CD14-positive monocyte (primary cell): ENCODE data around the gene SLC34A3. TPM values are rescaled to one million over a fixed set of nuclear protein-coding genes. Genes with fewer than 3 reads are reported as not detected.

Source experiments
- DNase-seq, 3 donors: peaks; one replicate each; pipeline ENCODE4 v3.0.0-alpha.2; 2011 to 2022
- H2AFZ ChIP-seq: 2 replicates; pipeline ENCODE4 v1.6.0; 2012; ENCODE audit warnings: mild to moderate bottlenecking, low read depth, low read length, inconsistent platforms; ENCODE audit not compliant: insufficient read depth, poor library complexity, severe bottlenecking
- H3K27ac ChIP-seq, 2 donors: 1 replicate in 1 of 2; 2 replicates in 1 of 2; pipeline ENCODE4 v1.5.1; 2012 to 2013; ENCODE audit warnings: low read length in 2 of 2, control low read depth in 1 of 2, inconsistent platforms in 1 of 2, low read depth in 1 of 2, mild to moderate bottlenecking in 1 of 2
- H3K27me3 ChIP-seq, 2 donors: one replicate each; pipeline versions ENCODE4 v1.6.0 to v1.6.1; 2011 to 2013; ENCODE audit warnings: low read length in 2 of 2; ENCODE audit not compliant: control insufficient read depth in 2 of 2, insufficient read depth in 2 of 2
- H3K36me3 ChIP-seq, 2 donors: replicated peaks in 1 of 2; 1 replicate in 1 of 2; 2 replicates in 1 of 2; pipeline versions ENCODE4 v1.5.1 to v1.6.1; 2012 to 2013; ENCODE audit warnings: low read length in 2 of 2, control low read depth in 1 of 2, inconsistent platforms in 1 of 2, mild to moderate bottlenecking in 1 of 2; ENCODE audit not compliant: insufficient read depth in 2 of 2, control insufficient read depth in 1 of 2
- H3K4me1 ChIP-seq, 2 donors: 1 replicate in 1 of 2; 2 replicates in 1 of 2; pipeline versions ENCODE4 v1.5.1 to v1.6.1; 2012 to 2013; ENCODE audit warnings: low read length in 2 of 2, control low read depth in 1 of 2, inconsistent platforms in 1 of 2, mild to moderate bottlenecking in 1 of 2, moderate library complexity in 1 of 2; ENCODE audit not compliant: insufficient read depth in 2 of 2, control insufficient read depth in 1 of 2
- H3K4me2 ChIP-seq: replicated peaks from 2 replicates; pipeline ENCODE3; 2012; ENCODE audit warnings: low read length, moderate library complexity, mild to moderate bottlenecking; ENCODE audit not compliant: poor library complexity, severe bottlenecking; ENCODE audit errors: extremely low read depth
- H3K4me3 ChIP-seq, 3 experiments: fragments of 200-600 bp in 1 of 3; sonication (generic) in 1 of 3; replicated peaks in 1 of 3; 1 replicate in 2 of 3; 2 replicates in 1 of 3; pipeline ENCODE4 v1.5.1; 2011 to 2013; ENCODE audit warnings: low read length in 3 of 3, mild to moderate bottlenecking in 3 of 3, control low read depth in 2 of 3, low read depth in 2 of 3, inconsistent platforms in 1 of 3, moderate library complexity in 1 of 3
- H3K79me2 ChIP-seq: 2 replicates; pipeline ENCODE4 v1.6.0; 2012; ENCODE audit warnings: mild to moderate bottlenecking, control low read depth, inconsistent platforms, low read length, moderate library complexity; ENCODE audit not compliant: insufficient read depth
- H3K9ac ChIP-seq: 2 replicates; pipeline ENCODE4 v1.6.0; 2017; ENCODE audit warnings: low read length, mild to moderate bottlenecking; ENCODE audit not compliant: insufficient read depth, poor library complexity, severe bottlenecking
- H3K9me3 ChIP-seq, 2 donors: replicated peaks in 1 of 2; 1 replicate in 1 of 2; 2 replicates in 1 of 2; pipeline versions ENCODE4 v1.5.1 to v1.6.1; 2012 to 2013; ENCODE audit warnings: low read length in 2 of 2, control low read depth in 1 of 2; ENCODE audit not compliant: control insufficient read depth in 1 of 2, insufficient read depth in 1 of 2
- H4K20me1 ChIP-seq: 2 replicates; pipeline ENCODE4 v1.6.0; 2012; ENCODE audit warnings: mild to moderate bottlenecking, low read length, control low read depth, moderate library complexity; ENCODE audit not compliant: insufficient read depth
- H3K27ac Mint-ChIP-seq, 7 donors: one replicate each; pipeline ENCODE4 v1.8.0; 2020; ENCODE audit warnings: mild to moderate bottlenecking in 7 of 7, mixed read lengths in 7 of 7, moderate library complexity in 6 of 7, inconsistent platforms in 2 of 7
- H3K27me3 Mint-ChIP-seq, 3 donors: one replicate each; pipeline ENCODE4 v1.8.0; 2021 to 2022; ENCODE audit warnings: low read depth in 3 of 3, mild to moderate bottlenecking in 3 of 3, mixed read lengths in 3 of 3, moderate library complexity in 3 of 3, inconsistent platforms in 1 of 3
- H3K36me3 Mint-ChIP-seq, 2 donors: one replicate each; pipeline ENCODE4 v1.8.0; 2020; ENCODE audit warnings: mixed read lengths in 2 of 2, inconsistent platforms in 1 of 2, mild to moderate bottlenecking in 1 of 2
- H3K4me1 Mint-ChIP-seq: one replicate; pipeline ENCODE4 v1.8.0; 2020; ENCODE audit warnings: mild to moderate bottlenecking, mixed read lengths
- H3K4me3 Mint-ChIP-seq, 2 donors: one replicate each; pipeline ENCODE4 v1.8.0; 2020; ENCODE audit warnings: mild to moderate bottlenecking in 2 of 2, mixed read lengths in 2 of 2, moderate library complexity in 1 of 2
- H3K9me3 Mint-ChIP-seq, 7 donors: one replicate each; pipeline ENCODE4 v1.8.0; 2020 to 2022; ENCODE audit warnings: mixed read lengths in 7 of 7, mild to moderate bottlenecking in 6 of 7, moderate library complexity in 6 of 7, inconsistent platforms in 2 of 7
- CTCF ChIP-seq: fragments of 200-600 bp; IDR thresholded peaks from one replicate; pipeline ENCODE4 v1.8.0; 2022; ENCODE audit warnings: antibody characterized with exemption, mild to moderate bottlenecking
- WGBS: methylation state at CpG from one replicate; pipeline ENCODE4 v1.1.5; 2013; ENCODE audit warnings: missing lambda C conversion rate; ENCODE audit not compliant: insufficient coverage; 5-methylcytosine and 5-hydroxymethylcytosine counted together
- intact Hi-C, 2 donors: fragments of 100-400 bp; cut with micrococcal nuclease; formaldehyde crosslinking; loops; one replicate each; pipeline versions ENCODE4 v1.15.0 to v1.15.1; 2023
- polyA plus RNA-seq, 3 donors: library from polyadenylated mRNA; depleted of rRNA in 1 of 3; unstranded in 2 of 3; stranded (reverse) in 1 of 3; fragments of 300-500 nt in 2 of 3; fragments of >200 nt in 1 of 3; fragmentation: Illumina TruSeq in 2 of 3; gene quantifications; 1 replicate in 2 of 3; 2 replicates in 1 of 3; pipeline ENCODE4 v1.2.3, GENCODE V29; 2012 to 2021

Gene SLC34A3
- polyA plus RNA-seq, 3 donors = not detected

GRCh38 chr9:137240318-137240840 is 9.7 kb downstream of the SLC34A3 start:
- H2AFZ ChIP-seq = peak overlapping the region; percentile 88
- peaks cover 47% of the 10 kb centered on the region for H3K4me1 Mint-ChIP-seq
- WGBS = under 1% methylated on average over 58 of the region's 58 CpGs

More at GRCh38 chr9:137240318-137240840, 9.7 kb downstream of the SLC34A3 start:
- peak; percentile 42 to 65 (median 53) for DNase-seq
- Histone ChIP-seq H3K9ac (peak overlapping the region; percentile 74), H3K9me3 (no peaks in the 10 kb centered on the region), H3K79me2 (peaks cover 34% of the 10 kb centered on the region), H3K4me3 (peak overlapping the region; percentile 52 to 80 (median 59)), H3K4me2 (peak overlapping the region; percentile 96), H3K36me3 (peaks cover 18 to 19% of the 10 kb centered on the region in 2 donors), H3K27ac (peak overlapping the region; percentile 68 to 82), H3K4me1 (peaks cover 49 to 63% of the 10 kb centered on the region in 2 donors), H3K27me3 (no peaks in the 10 kb centered on the region), H4K20me1 (peaks cover 33% of the 10 kb centered on the region)
- Mint-ChIP-seq H3K9me3 (peaks cover 0 to 3% (median 0%) of the 10 kb centered on the region in 7 donors), H3K27me3 (peaks cover 2 to 3% (median 2%) of the 10 kb centered on the region in 3 donors), H3K4me3 (peak overlapping the region; percentile 67 to 76), H3K27ac (peak overlapping the region; percentile 6 to 84 (median 45)), H3K36me3 (peaks cover 15 to 18% of the 10 kb centered on the region in 2 donors)
- intact Hi-C loops = loop anchor here (2.0 to 5.0 kb wide), 2 partner anchors 14 to 38 kb away; partner anchors contain the start of genes NELFB (in 1 of the 2) and TPRN (in 1 of the 2)
- peak; percentile 20 for TF ChIP-seq CTCF
